Stimulated activated CD8-positive, alpha-beta memory T cell treated with anti-CD3 and anti-CD28 coated beads, Interleukin-2, amount 100 ng/mL, for 48 hours (primary cell): ENCODE measurements around the gene RPS24.
"Not testable (repeated sequence)": the region's sequence is repeated elsewhere in the genome, so short reads cannot be mapped to it uniquely, and the experiment has no call there.

Experiments used
- DNase-seq, 2 donors: peaks; one replicate each; pipeline ENCODE4 v3.0.0-alpha.2; 2020; ENCODE audit warnings: low read depth in 2 of 2

The RPS24 gene

GRCh38 chr10:78049851-78050250, 16.2 kb downstream of the RPS24 start:
- no peak for DNase-seq

DNA sequence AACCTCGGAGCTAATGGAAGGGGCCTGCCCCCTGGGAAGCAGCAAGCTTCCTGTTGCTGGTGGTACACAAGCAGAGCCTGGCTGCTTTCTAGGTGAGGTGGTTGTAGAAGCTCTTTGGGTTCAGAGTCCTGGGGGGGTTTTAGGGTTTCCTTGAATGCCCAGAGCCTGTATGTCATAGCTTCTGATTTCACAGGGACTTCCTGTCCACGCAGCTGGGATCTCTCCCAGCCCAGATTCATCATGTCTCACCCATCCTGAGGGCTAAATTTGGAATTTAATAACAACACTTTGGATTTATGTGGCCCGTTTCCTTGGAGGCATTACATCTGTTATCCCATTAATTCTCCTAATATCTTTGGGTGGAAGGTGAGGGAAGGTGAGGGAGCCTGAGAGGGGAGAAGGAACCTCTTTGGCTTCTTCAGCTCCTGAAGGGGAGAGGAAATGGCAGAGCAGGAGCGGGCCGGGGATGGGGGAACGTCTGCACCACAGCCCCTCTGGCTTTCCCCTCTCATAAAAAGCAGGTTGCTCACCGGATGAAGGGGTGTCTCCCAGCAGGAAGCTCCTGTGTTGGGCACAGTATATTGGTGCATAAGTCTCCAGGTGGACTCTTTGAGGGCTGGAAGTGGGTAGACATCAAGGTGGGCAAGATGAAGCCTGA, 19.7 kb downstream of the RPS24 start:
- DNase-seq: no peak

DNA sequence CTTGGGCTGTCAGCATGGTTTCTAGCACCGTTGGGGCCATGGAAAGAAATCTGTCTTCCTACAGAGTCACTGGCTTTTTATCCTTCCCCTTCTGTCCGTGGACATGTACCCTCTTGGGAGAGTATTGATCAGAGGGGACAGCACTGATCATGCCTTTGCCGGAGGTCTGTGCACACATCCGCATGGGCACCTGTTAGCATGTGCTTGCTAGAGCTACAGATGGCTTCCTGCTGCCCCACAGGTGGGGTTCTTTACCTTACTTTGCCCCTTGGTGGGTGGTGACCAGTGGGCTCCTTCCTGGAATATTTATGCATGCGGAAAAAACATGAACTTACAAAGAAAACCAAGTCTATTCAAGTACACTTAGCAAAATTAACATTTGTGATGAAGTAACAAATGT, 24.9 kb downstream of the RPS24 start:
- no peak for DNase-seq

- DNase-seq: no peak
These were observed 26.4 kb downstream of the RPS24 start for GRCh38 chr10:78059906-78060702.

- no peak for DNase-seq
These were observed 28.6 kb downstream of the RPS24 start for GRCh38 chr10:78062296-78062695.

DNA sequence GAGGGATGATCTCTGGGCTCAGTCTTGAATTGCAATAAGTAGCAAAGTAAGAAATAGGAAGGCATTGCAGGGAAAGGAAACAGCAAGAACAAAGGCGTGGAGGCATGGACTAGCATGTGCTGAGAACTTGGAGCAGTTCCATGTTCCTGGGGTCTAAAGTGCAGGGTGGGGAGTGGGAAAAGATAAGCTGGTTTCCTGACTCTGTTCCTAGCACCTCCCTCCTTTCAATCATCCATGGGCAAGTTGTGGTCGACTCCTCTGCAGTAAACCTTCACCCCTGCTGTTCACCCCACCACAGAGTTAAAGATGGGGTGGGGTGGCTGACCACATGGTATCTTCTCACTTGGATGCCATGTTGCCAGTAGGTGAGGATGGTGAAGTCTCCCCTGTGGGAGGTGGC, 29.6 kb downstream of the RPS24 start:
- DNase-seq: no peak

DNA sequence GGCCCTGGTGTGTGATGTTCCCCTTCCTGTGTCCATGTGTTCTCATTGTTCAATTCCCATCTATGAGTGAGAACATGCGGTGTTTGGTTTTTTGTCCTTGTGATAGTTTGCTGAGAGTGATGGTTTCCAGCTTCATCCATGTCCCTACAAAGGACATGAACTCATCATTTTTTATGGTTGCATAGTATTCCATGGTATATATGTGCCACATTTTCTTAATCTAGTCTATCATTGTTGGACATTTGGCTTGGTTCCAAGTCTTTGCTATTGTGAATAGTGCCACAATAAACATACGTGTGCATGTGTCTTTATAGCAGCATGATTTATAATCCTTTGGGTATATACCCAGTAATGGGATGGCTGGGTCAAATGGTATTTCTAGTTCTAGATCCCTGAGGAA, 31.3 kb downstream of the RPS24 start:
- not testable (repeated sequence) for DNase-seq

GRCh38 chr10:78065611-78066010, 31.9 kb downstream of the RPS24 start:
- DNase-seq: no peak

DNA sequence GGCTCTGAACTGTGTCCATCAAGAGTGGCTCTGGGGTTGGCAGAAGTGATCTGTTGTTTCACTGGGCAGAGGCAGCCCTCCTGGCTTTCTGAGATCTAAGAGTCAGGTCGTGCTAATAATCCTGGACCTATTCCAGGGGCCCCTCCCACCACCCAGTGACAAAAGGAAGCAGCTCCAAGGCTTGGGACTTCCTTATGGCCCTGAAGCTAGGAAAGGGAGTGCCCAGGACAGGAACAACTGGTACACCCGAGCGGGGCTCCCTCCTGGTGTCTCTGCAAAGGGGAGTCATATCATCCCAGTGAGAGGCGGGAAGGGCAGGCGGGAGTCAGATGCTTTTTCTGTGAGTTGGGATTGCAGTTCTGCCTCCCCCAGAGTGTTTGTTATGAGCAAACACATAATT, 32.3 kb downstream of the RPS24 start:
- DNase-seq: no peak

GRCh38 chr10:78066728-78067430, 33.2 kb downstream of the RPS24 start:
- no peak for DNase-seq

DNA sequence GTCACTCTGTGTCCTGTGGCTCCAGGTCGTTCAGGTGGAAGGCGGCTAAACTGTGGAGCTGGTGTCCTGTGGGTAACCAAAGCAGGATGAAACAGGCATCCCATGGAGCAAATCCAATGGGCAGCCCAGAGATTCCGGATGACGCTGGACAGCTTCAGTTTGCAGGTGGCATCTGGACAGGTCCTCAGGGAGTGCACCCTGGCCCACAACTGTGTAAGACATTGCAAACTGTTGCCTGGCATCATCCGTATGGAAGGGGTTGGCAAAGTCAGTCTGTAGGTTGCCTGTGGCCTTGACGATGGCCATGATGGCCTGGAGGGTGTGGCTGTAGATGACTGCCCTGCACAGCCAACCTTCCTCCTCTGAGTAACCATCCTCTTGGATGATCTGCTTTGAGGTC, 35.5 kb downstream of the RPS24 start:
- DNase-seq: no peak

DNA sequence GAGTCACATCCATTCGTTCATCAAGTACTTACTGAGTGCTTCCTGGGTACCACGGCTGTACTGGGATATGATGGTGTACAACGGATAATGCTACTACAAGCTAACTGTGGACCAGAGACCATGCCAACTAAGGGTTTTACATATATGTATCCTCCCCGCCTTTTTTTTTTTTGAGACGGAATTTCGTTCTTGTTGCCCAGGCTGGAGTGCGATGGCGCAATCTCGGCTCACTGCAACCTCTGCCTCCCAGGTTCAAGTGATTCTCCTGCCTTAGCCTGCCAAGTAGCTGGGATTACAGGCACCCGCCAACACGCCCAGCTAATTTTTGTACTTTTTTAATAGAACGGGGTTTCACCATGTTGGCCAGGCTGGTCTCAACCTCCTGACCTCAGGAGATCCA, 36.4 kb downstream of the RPS24 start:
- not testable (repeated sequence) for DNase-seq

DNA sequence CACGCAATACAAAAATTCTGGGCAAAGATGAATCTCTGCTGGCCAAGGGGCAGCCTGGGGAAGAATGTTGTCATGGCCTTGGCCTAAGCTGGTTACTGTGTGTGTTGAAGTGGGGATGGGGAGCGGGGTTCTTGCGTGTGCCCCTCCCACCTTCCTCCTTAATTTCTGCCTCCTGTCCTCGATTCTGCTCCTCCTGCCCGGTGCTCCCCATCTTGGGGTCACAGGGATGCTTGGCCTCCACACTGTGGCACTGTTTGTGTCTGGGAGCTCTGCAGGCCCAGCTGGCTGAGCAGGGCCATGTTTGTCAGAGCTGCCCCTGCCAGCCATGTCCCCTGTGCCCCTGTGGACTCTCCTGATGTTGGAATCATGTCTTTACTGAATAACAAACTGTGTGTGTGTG, 37.1 kb downstream of the RPS24 start:
- DNase-seq: no peak

- no peak for DNase-seq
These were observed 37.6 kb downstream of the RPS24 start for GRCh38 chr10:78071140-78071856.

GRCh38 chr10:78071857-78072179, 38.2 kb downstream of the RPS24 start:
- DNase-seq: no peak

DNA sequence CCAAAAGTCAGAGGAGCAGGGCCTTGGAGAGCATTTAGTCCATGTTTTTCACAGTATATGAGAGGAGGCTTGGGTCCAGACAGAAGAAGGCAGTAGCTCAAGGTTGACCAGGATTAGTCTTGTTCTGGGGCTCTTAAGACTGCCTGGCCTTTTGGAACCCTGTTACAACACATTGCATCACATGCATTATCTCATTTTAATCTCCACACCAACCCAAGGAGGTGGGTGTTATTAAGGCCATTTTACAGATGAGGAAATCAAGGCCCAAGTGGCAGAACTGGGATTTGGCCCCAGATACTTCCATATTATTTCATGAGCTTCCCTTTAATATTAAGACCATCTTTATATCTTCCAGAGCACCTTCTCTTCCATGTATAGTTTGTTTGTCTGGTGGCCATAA, 38.8 kb downstream of the RPS24 start:
- DNase-seq: no peak

DNA sequence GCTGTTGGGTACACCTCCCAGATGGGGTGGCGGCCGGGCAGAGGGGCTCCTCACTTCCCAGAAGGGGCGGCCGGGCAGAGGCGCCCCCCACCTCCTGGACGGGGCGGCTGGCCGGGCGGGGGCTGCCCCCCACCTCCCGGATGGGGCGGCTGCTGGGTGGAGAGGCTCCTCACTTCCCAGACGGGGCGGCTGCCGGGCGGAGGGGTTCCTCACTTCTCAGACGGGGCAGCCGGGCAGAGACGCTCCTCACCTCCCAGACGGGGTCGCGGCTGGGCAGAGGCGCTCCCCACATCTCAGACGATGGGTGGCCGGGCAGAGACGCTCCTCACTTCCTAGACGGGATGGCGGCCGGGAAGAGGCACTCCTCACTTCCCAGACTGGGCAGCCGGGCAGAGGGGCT, 42.1 kb downstream of the RPS24 start:
- DNase-seq: not testable (repeated sequence)

DNA sequence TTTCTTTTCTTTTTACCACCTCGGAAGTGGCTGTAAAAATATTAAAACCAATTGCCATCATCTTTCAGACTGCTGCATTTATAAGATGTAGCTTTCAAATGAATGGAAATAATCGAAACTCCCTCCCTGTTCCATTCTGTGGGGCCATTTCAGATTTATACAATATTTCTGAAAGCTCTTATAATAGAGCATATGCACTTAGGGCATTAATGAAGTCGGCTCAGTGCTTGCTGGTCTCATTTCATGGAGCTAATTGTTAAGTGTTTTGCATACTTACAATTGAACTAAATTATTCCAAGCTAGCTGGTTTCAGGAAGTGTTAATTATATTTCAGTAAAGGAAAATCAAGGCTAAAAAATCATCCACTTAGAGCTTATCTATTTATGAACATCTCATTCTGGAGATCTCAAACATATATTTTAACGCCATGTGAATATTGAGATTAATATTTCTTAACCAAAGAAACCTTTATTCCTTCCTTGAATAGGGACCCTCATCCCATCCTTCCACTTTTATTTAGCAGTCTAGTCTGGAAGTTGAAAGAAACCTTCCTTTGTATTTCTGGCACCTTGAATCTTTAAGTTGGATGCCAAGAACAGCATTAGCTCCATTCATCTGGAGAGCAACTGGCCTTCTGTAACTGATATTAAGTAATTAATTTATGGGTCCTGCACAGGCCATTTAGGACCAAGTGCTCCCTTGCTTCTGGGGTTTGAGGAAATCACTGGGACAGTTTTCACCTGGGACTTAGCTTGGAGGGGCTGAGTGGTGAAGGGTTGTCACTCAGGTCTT, 45.1 kb downstream of the RPS24 start:
- DNase-seq: no peak

DNA sequence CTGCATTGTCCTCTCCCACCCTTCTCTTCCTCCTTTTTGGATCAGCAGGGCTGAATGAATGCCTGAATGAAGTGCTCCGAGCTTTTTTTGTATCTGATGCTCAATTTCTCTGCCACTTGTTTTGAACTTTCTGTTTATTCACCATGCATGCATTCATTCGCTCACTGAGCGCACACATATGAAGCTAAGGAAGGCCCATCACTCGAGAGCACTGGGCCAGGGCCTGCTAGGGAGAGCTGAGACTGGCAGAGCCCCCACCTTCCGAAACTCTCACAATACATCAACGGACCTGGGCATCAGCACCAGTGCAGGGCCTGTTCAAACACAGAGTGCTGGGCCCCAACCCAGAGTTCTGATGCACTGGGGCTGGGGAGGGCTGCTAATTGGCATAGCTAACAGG, 45.7 kb downstream of the RPS24 start:
- no peak for DNase-seq

DNA sequence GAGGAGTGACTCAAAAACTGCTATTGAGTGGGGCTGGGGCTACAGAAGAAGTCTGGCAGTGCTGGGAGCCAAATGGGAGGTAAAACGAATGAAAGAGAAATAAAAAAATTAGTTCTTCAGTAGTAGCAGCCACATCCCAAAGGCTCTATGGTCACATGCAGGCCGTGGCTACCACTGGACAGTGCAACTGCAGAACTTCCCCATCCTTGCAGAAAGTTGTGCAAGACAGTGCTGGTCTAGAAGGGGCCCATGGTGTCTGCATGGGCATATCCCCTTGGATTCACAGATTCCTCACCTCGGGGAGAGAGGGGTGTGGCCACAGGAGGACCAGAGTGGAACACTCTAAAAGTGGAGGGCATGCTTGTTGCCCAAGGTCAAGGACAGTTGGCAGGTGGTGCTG, 47.6 kb downstream of the RPS24 start:
- DNase-seq: no peak

DNA sequence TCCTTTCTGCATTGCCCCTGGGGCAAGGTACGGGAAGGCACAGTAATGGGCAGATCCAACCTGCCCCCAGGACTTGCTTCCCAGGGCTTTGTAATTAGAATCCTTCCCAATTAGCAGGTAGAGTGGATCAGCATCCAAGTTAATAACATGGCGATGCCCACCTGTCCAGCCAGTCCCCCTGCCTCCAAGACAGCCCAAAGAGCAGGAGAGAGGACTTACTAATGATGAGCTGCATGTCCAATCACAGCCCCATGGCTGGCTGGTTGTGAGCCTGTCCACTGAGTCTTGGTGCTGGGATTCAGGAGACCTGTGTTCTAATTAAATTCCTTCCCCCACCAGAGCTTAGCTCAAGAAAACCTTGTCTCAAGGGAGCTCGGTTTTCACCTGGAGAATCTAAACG, 49.0 kb downstream of the RPS24 start:
- DNase-seq: no peak
